Activated CD4-positive, alpha-beta T cell treated with anti-CD3 and anti-CD28 coated beads, Interleukin-2, amount 50 U/mL, for 4 hours (primary cell): ENCODE results near the gene MACROD2.

Experiments used
- DNase-seq, 2 experiments: peaks; one replicate each; pipeline ENCODE4 v3.0.0-alpha.2; 2020

MACROD2 gene

GRCh38 chr20:15578113-15578512 is 1582.8 kb downstream of the MACROD2 start:
- DNase-seq = no peak

DNA sequence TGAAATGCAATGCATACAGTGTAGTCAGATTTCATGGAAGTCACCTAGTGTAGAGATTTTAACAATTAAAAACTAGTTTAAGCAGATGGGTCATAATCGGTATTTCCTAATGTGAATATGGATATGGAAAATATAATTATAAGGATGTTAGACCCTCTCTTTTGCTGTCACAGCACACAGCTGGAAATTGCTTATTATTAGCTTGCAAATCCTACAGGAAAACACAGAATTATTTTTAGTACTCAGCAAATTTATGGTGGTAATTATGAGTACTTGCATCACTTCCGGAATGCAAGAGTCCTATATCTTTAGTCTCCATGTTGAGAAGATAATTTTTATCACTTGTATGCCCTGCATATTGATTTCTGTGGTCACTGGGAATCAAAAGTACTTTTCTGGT is 1584.4 kb downstream of the MACROD2 start:
- DNase-seq = no peak

GRCh38 chr20:15582146-15582760 is 1586.9 kb downstream of the MACROD2 start:
- no peak for DNase-seq

- DNase-seq = no peak
Measured at GRCh38 chr20:15584507-15584906, 1589.2 kb downstream of the MACROD2 start.

- no peak for DNase-seq
Measured at GRCh38 chr20:15593081-15593480, 1597.8 kb downstream of the MACROD2 start.

DNA sequence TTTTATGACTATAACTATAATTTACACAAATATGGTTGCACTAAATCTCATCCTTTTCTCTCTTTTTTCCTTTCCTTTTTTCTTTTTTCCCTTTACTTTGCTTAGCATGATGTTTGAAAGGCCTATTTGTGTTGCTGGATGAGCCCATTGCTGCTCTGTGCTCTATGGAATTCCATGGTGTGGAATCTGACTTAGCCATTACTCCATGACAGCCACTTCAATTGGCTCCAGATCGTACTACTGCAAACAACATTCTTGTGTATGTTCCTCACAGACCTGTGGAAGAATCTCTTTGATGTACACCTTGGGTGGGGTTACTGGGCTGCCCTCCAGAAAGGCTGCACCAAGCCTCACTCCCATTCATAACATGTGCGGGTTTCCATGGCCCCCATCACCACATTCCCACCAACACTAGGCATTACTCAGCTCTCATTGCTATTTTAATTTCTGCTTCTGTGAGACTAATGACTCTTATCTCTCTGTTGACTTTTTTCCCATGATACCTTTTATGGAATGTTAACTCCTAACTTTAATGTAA is 1598.9 kb downstream of the MACROD2 start:
- no peak for DNase-seq

DNA sequence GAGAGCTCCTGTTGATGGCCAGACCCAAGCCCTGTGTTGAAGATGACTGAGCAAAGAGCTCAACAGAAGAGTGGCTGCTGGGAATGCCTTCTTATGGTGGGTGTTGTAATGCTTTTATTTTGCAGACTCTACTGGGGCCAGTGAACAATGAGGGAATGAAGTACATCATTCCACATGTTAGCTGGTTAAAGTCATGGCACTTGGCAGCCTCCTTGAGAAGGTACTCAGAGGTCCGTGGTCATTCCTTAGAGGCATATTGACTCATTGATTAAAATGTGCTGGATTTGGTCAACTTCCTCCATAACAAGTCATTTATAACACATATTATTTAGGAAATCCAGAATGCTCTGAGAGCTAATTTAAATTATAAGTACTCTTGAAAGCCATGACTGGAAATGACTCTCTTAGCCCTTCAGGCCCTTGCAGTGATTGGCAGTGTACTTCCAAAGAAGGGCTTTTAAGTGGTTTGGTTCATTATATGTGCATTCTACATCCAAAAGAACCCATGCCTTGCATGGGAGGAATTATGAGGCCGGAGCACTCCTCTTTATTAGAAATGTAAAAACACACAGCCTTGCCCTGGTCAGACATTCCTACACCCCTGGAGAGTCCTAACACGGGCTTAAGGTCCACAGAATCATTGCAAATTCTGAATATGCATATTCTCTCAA is 1601.0 kb downstream of the MACROD2 start:
- DNase-seq = no peak

DNA sequence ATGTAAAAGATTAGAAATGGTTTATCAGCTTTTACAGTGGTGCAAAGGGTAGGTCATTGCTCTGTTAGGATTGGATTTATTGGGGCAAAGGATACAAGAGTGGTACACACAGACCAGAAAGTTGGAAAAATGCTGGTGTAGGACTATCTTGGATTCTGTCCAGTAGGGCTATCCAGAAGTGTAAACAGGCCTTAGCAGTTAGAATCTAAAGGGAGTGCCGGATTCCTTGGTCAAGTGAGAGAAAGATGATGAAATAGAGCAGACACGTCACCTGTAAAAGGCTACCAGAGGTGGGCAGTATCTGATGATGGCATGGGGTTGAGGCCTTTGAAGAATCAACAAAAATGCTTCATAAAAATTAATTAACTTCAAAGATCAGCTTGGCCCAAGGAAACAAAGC is 1602.0 kb downstream of the MACROD2 start:
- DNase-seq = no peak

DNA sequence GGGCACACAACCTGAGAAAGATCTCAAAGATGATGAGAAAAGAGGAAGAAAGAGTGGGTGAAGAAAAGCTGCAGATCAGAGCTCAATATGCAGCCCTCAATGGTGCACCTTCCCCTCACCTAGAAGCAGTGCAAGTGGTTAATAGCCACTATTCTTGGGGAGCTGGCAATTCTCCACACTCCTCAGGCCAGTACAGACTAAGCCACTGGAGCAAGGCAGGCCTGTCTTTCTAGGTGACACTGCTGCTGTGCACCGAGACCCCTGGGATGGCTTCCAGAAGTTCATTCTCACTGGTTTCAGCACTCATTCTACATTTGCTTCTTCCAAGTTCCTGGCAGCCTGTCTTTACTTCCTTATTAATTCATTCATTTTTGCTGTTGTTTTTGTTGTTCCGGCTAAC is 1604.6 kb downstream of the MACROD2 start:
- no peak for DNase-seq

GRCh38 chr20:15600565-15600964 is 1605.2 kb downstream of the MACROD2 start:
- no peak for DNase-seq

GRCh38 chr20:15603506-15603905 is 1608.2 kb downstream of the MACROD2 start:
- no peak for DNase-seq

- no peak for DNase-seq
Measured at GRCh38 chr20:15603978-15604805, 1608.9 kb downstream of the MACROD2 start.

DNA sequence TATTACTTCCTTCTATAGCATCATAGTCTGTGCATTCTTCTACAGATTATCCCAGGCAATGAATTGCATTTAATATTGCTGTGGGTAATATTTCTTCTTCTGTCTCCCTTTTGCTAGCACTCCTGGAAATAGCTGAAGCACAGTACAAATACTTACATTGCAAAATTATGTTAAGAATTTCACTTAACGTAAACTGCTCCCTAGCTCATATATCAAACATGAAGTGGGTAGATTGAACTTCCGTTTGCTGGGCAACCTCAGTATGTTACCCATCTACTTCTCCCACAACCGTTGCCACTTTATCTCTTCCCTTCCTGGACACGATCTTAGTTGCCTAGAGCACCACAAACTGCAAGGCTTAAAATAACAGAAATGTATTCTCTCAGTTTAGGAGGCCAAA is 1614.6 kb downstream of the MACROD2 start:
- DNase-seq = no peak

GRCh38 chr20:15610787-15611186 is 1615.5 kb downstream of the MACROD2 start:
- DNase-seq = no peak

- no peak for DNase-seq
Measured at GRCh38 chr20:15611541-15611940, 1616.2 kb downstream of the MACROD2 start.

DNA sequence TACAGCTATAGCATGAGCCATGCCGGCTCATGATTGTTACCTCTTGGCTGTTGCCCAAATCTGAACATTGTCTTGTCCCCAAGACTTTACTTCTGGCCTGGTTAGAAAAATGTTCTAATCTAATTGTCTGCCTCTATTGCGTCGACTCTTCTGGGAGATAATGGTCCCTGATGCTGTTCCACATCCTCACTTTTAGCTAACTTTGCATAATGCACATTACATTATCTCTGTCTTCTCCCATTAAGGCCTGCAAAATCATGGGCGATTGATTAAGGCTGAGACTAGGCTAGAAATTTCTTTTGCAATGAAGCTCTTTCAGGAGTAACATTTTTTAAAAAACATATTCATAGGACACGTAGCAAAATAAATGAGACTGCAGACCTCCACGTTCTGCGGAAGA is 1616.9 kb downstream of the MACROD2 start:
- DNase-seq = no peak

DNA sequence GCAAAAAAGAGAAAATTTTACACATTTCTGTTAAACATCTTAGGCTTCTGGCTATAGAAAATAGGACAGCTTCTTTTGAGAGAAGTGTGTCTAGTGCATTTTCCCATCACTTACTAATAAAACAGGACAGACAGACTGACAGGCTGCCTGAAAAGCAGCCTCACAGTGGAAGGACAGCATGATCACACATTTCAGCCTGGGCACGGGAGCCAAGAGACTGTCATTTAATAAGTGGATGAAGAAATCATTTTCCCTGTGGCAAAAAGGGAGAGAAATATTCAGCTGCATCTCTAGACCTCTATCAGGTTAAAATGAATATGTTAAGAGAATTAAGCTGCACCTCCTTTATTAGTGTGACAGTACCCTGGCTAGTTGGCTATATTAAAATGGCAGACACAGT is 1617.5 kb downstream of the MACROD2 start:
- no peak for DNase-seq

DNA sequence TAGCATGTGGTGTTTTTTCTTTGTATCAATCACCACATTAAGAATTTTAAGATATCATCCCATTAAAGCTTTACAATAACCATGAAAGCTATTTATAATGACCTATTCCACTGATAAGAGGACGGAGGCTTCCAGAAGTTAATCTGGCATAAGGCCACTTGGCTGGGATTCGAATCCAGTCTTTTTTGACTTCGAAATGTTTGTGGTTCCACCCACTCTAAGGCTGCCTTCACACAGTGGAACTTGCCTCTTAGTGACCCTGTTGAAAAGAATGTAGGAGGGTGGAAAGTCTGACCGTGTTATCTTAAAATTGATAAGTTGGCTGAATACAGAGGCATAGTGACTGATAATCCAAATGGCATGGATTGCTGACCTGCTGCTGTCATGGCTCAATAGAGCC is 1618.2 kb downstream of the MACROD2 start:
- DNase-seq = no peak

GRCh38 chr20:15616626-15617025 is 1621.3 kb downstream of the MACROD2 start:
- DNase-seq = no peak

- DNase-seq = no peak
Measured at GRCh38 chr20:15618110-15618509, 1622.8 kb downstream of the MACROD2 start.

DNA sequence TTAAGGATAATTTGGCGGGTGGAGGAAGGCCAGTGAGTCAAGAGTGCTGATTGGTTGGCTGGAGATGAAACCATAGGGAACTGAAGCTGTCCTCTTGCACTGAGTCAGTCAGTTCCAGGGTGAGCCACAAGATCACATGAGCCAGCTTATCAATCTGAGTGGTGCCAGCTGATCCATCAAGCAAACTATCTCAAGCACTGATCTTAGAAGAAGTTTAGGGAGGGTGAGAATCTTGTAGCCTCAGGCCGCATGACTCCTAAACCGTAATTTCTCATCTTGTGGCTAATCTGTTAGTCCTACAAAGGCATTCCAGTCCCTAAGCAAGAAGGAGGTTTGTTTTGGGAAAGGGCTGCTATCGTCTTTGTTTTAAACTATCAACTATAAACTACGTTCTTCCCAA is 1623.6 kb downstream of the MACROD2 start:
- DNase-seq = no peak

GRCh38 chr20:15619341-15619740 is 1624.0 kb downstream of the MACROD2 start:
- no peak for DNase-seq

DNA sequence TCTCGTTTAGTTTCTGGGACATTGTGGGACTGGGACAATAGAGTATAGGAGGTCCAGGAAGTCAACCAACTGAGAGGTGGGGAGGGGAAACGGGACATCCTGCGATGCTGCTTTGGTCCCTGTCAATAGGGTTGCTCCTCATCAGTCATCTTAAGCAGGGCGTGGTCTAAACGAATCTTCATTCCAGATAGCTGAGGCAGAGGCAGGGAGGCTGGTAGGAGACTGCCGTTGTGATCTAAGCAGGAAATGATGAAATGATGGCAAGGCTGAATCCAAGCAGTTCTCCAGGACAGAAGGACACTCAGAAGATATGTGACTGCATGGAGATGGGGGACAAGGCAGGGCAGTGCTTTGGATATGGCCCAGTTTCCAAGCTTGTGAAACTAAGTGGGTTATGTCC is 1624.5 kb downstream of the MACROD2 start:
- DNase-seq = no peak

DNA sequence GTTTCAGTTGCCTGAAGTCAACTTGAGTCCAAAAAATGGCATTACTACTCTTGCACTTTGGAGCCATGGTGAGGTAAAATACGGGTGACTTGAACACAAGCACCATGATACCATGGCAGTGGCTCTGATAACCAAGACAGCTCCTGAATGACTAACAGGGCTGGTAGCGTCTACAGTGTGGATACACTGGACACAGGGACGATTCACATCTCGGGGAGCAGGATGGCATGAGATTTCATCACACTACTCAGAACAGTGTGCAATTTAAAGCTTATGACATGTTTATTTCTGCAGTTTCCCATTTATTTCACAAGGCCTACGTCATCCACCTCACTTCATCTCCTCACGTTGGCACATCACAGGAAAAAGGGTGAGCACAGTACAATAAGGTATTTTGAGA is 1627.1 kb downstream of the MACROD2 start:
- DNase-seq = no peak
